Heart left ventricle (tissue), 13 donors: ENCODE results near the gene SPATS2L.

Experiments used
- CTCF ChIP-seq, 12 donors: fragments of 200-600 bp; sonication (generic) in 4 of 12; IDR thresholded peaks; one replicate each; pipeline versions ENCODE4 v1.5.0 to v1.8.0; 2018 to 2022; ENCODE audit warnings: antibody characterized with exemption in 12 of 12, mild to moderate bottlenecking in 5 of 12
- POLR2A ChIP-seq, 2 donors: fragments of 450-650 bp; IDR thresholded peaks; one replicate each; pipeline ENCODE4 v1.6.1; 2017; ENCODE audit warnings: antibody characterized with exemption in 2 of 2, mild to moderate bottlenecking in 2 of 2, moderate library complexity in 2 of 2
- donor health status: ischemic (EF 13 %, LVEDD 7.1; RV severe dilation, severe dysfunction).
- donor health status: DM: no; HTN: yes; CAD: no.
- donor health status: DM: no; HTN: no; CAD: no.
- donor health status: ischemic (EF 25% LVEDD 6.9; RV normal size, moderate dysfunction).
- donor health status: ischemic (EF 25% LVEDD 5.7; RV mildly dilated, moderate dysfunction).
- donor health status: ischemic (EF 35%, LVEDD 5.7; RV mildly dilated, moderate dysfunction).
- donor health status: nonischemic (EF 11% LVEDD 7.7; RV severe dilation, severe dysfunction).
- donor health status: DM: yes; HTN: yes; CAD: no.
- donor health status: PGD.
- donor health status: ischemic (EF 29% LVEDD 5.4; RV normal size, mild dysfunction).
- donor health status: nonischemic (EF 23%, LVEDD 6.1; RV moderate dilation, normal function).

- TF ChIP-seq POLR2A (IDR thresholded peaks at IDR 0.05) (no peak), CTCF (IDR thresholded peaks at IDR 0.05) (no peak)
These were observed 186.2 kb downstream of the SPATS2L start for GRCh38 chr2:200492656-200493055.
